Peyer's patch (tissue), 4 donors: ENCODE measurements around the gene PROM1.

Source experiments
- CTCF ChIP-seq, 6 experiments: fragments of 450-650 bp in 4 of 6; fragments of 200-600 bp in 2 of 6; sonication (generic) in 1 of 6; IDR thresholded peaks; one replicate each; pipeline ENCODE4 v1.5.1; 2017 to 2019; ENCODE audit warnings: antibody characterized with exemption in 6 of 6, mild to moderate bottlenecking in 3 of 6, moderate library complexity in 1 of 6
- POLR2A ChIP-seq, 2 donors: fragments of 450-650 bp; IDR thresholded peaks; one replicate each; pipeline ENCODE4 v1.5.1; 2017; ENCODE audit warnings: antibody characterized with exemption in 2 of 2, mild to moderate bottlenecking in 2 of 2, moderate library complexity in 2 of 2

- TF ChIP-seq CTCF (IDR thresholded peaks at IDR 0.05), result no peak
- no peak for TF ChIP-seq POLR2A (IDR thresholded peaks at IDR 0.05)
These were observed 31.8 kb downstream of the PROM1 start for GRCh38 chr4:16051980-16052379.
